ENCODE data around the gene MORN4. TPM values are rescaled to one million over a fixed set of nuclear protein-coding genes. Genes with fewer than 3 reads are reported as not detected.

MORN4 gene
- total and polyA plus RNA-seq, 9 of the 15 experiments (the other 6 are each of a cell fraction or from before 2014, with no cell fraction given) = 8.3 to 23.9 (median 11.7) TPM

- peaks cover 15 to 17% of the 10 kb centered on the region in 2 experiments for H3K4me1 ChIP-seq (replicated peaks in 1 of 2; ENCODE audit: control insufficient read depth in 2 of 2, insufficient read depth in 2 of 2, low read length in 2 of 2)
- H3K9ac ChIP-seq (ENCODE audit: insufficient read depth in 1 of 2, low read depth in 2 of 2, low read length in 2 of 2) = no peak overlapping the region
- DNase-seq (ENCODE audit: extremely low read depth in 1 of 4, low spot score in 3 of 4) (no peak), ATAC-seq (no peak), FAIRE-seq (no peak)
- WGBS (ENCODE audit: insufficient coverage, low coverage, missing lambda C conversion rate) = 56% methylated on average over 21 of the region's 21 CpGs
- H3K4me3 ChIP-seq = no peak overlapping the region
- H3K79me2 ChIP-seq (ENCODE audit: control insufficient read depth, insufficient read depth, low read length) = no peaks in the 10 kb centered on the region
- H3K36me3 ChIP-seq (ENCODE audit: control insufficient read depth, insufficient read depth, low read length) = no peaks in the 10 kb centered on the region
- in situ Hi-C loops (cut with MboI) = no loop called here
- BruUV-seq (replicated peaks) = no TSS peak
- H3K27me3 ChIP-seq (ENCODE audit: control insufficient read depth in 2 of 2, insufficient read depth in 2 of 2, low read length in 2 of 2) = no peaks in the 10 kb centered on the region
- no peak overlapping the region for H3K4me2 ChIP-seq (ENCODE audit: insufficient read depth, low read length)
- no peaks in the 10 kb centered on the region for H4K20me1 ChIP-seq (replicated peaks; ENCODE audit: control insufficient read depth, insufficient read depth, low read length)
- POLR2A ChIA-PET = interaction anchor here (0.7 kb wide), 1 partner anchor 30 kb away, joined by 3 read pairs; no protein-coding TSS in a partner anchor
- no peaks in the 10 kb centered on the region for H3K9me1 ChIP-seq (ENCODE audit: control insufficient read depth, insufficient read depth, low read length)
- CTCF ChIA-PET (ENCODE audit: low intra/inter-chr PET ratio) = no interaction called here
- H3K27ac ChIP-seq (ENCODE audit: extremely low read depth, low read depth, low read length) = no peak overlapping the region
- H2AFZ ChIP-seq (ENCODE audit: low read depth, low read length) = no peak overlapping the region
- H3K9me3 ChIP-seq (replicated peaks; ENCODE audit: control insufficient read depth, insufficient read depth, low read depth, low read length) = no peaks in the 10 kb centered on the region
- intact Hi-C loops (cut with micrococcal nuclease) = no loop called here
- TF ChIP-seq TCFL5 (CRISPR knock-in tag; conservative IDR thresholded peaks at IDR 0.05) = no peak
- TF ChIP-seq, protein P1, sequence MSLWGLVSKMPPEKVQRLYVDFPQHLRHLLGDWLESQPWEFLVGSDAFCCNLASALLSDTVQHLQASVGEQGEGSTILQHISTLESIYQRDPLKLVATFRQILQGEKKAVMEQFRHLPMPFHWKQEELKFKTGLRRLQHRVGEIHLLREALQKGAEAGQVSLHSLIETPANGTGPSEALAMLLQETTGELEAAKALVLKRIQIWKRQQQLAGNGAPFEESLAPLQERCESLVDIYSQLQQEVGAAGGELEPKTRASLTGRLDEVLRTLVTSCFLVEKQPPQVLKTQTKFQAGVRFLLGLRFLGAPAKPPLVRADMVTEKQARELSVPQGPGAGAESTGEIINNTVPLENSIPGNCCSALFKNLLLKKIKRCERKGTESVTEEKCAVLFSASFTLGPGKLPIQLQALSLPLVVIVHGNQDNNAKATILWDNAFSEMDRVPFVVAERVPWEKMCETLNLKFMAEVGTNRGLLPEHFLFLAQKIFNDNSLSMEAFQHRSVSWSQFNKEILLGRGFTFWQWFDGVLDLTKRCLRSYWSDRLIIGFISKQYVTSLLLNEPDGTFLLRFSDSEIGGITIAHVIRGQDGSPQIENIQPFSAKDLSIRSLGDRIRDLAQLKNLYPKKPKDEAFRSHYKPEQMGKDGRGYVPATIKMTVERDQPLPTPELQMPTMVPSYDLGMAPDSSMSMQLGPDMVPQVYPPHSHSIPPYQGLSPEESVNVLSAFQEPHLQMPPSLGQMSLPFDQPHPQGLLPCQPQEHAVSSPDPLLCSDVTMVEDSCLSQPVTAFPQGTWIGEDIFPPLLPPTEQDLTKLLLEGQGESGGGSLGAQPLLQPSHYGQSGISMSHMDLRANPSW (CRISPR knock-in tag; IDR thresholded peaks at IDR 0.05) = no peak
- TF ChIP-seq TEAD1 (CRISPR knock-in tag; IDR thresholded peaks at IDR 0.05) = no peak
- no peak for TF ChIP-seq MLX (CRISPR knock-in tag; conservative IDR thresholded peaks at IDR 0.05)
- no peak for TF ChIP-seq MECOM (CRISPR knock-in tag; IDR thresholded peaks at IDR 0.05)
- TF ChIP-seq, protein P2, sequence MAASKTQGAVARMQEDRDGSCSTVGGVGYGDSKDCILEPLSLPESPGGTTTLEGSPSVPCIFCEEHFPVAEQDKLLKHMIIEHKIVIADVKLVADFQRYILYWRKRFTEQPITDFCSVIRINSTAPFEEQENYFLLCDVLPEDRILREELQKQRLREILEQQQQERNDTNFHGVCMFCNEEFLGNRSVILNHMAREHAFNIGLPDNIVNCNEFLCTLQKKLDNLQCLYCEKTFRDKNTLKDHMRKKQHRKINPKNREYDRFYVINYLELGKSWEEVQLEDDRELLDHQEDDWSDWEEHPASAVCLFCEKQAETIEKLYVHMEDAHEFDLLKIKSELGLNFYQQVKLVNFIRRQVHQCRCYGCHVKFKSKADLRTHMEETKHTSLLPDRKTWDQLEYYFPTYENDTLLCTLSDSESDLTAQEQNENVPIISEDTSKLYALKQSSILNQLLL (CRISPR knock-in tag; IDR thresholded peaks at IDR 0.05; ENCODE audit: borderline replicate concordance) = no peak
- no peak for TF ChIP-seq GABPB1 (CRISPR knock-in tag; IDR thresholded peaks at IDR 0.05)
- TF ChIP-seq HMGXB4 (CRISPR knock-in tag; IDR thresholded peaks at IDR 0.05) = no peak
- no peak for TF ChIP-seq MYBL2 (IDR thresholded peaks at IDR 0.05; ENCODE audit: low read depth)
- TF ChIP-seq MYBL2 (CRISPR knock-in tag; IDR thresholded peaks at IDR 0.05; ENCODE audit: borderline replicate concordance) = no peak
- TF ChIP-seq ZNF644 (tag; IDR thresholded peaks at IDR 0.05; ENCODE audit: low read depth) = no peak
- no peak for TF ChIP-seq RBM39 (optimal IDR thresholded peaks at IDR 0.05; ENCODE audit: low read depth, low read length)
- TF ChIP-seq TAF1 (IDR thresholded peaks at IDR 0.05; ENCODE audit: control insufficient read depth, extremely low read depth, insufficient read depth, low read length, severe bottlenecking) = no peak
Observed at GRCh38 chr10:97601268-97602215, 31.8 kb downstream of the MORN4 start.
